ENCODE data around the gene TMEM151A.
A peak's percentile ranks its signal among the peaks of the same experiment; 100 is the strongest.
"Not testable (repeated sequence)": the region's sequence is repeated elsewhere in the genome, so short reads cannot be mapped to it uniquely, and the experiment has no call there.

The TMEM151A gene

GRCh38 chr11:66291706-66292542 is at the start of gene TMEM151A:
TMEM151A (plus strand) TSS chr11:66291894; CDS start chr11:66292014, 120 bp downstream.
- DNase-seq (ENCODE audit: low spot score) = no peak

GRCh38 chr11:66242095-66242765 is 49.5 kb upstream of the TMEM151A start:
- peak; percentile 91 for DNase-seq (ENCODE audit: low spot score)

GRCh38 chr11:66243782-66244535 is 47.7 kb upstream of the TMEM151A start:
- no peak for DNase-seq (ENCODE audit: low spot score)

GRCh38 chr11:66247295-66247694 is 44.4 kb upstream of the TMEM151A start:
- DNase-seq (ENCODE audit: low spot score) = no peak

GRCh38 chr11:66247801-66248200 is 43.9 kb upstream of the TMEM151A start:
- DNase-seq (ENCODE audit: low spot score) = no peak

DNA sequence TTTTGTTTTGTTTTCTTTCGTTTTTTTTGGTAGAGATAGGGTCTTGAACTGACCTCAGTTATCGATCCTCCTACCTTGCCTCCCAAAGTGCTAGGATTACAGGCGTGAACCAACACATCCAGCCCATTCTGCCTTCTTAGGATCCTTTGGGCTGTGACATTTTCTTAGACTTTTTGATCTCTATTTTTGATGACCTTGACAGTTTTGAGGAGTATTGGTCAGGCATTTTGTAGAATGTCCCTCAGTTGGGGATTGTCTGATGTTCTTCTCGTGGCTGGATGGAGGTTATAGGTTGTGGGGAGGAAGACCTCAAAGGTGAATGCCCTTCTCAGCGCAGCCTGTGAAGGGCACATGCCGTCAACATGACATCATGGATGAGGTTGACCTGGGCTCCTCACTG is 42.8 kb upstream of the TMEM151A start:
- DNase-seq (ENCODE audit: low spot score) = no peak

- peak; percentile 71 for DNase-seq (ENCODE audit: low spot score)
Observed at GRCh38 chr11:66251809-66252208, 39.9 kb upstream of the TMEM151A start.

DNA sequence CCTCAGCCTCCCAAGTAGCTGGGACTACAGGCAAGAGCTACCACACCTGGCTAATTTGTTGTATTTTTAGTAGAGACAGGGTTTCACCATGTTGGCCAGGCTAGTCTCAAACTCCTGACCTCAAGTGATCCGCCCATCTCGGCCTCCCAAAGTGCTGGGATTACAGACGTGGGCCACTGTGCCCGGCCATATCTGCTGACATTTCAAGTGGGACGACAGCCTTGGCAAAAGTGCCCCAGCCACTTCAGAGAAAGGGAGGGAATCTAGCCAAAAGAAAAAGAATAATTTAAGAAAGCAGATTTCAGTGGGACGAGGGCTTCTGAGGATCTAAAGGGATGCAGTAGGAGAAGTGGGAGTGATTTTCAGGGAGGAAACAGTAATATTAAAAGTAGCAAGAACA is 38.6 kb upstream of the TMEM151A start:
- DNase-seq (ENCODE audit: low spot score) = not testable (repeated sequence)

DNA sequence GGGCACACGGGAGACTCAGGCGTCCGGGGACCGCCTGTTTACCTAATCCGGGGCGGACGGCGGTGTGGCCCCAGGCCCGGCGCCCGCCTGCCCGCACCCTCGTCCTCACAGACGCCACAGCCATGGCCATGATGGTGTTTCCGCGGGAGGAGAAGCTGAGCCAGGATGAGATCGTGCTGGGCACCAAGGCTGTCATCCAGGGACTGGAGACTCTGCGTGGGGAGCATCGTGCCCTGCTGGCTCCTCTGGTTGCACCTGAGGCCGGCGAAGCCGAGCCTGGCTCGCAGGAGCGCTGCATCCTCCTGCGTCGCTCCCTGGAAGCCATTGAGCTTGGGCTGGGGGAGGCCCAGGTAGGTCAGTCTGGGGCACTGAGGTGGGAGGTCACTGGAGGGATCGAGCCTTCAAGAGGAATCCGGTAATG is 33.2 kb upstream of the TMEM151A start:
- DNase-seq (ENCODE audit: low spot score) = no peak

DNA sequence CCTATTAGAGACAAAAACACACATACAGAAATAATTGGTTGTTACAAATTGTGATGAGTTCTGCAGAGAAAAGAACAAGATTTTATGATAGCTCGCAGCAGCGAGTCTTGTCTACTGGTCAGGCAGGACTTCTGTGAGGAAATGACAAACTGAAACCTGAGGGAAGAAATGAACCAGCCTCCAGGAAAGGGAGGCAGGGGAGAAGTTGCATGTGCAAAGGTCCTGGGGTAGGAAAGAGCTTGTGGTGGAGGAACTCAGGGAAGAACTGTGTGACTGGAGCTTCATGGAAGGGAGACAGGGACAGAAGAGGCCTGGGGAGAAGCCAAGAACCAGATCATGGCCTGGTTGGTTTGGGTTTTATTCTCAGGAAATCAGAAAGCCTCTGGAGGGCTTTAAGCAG is 32.5 kb upstream of the TMEM151A start:
- DNase-seq (ENCODE audit: low spot score) = no peak

GRCh38 chr11:66259956-66260355 is 31.7 kb upstream of the TMEM151A start:
- no peak for DNase-seq (ENCODE audit: low spot score)

DNA sequence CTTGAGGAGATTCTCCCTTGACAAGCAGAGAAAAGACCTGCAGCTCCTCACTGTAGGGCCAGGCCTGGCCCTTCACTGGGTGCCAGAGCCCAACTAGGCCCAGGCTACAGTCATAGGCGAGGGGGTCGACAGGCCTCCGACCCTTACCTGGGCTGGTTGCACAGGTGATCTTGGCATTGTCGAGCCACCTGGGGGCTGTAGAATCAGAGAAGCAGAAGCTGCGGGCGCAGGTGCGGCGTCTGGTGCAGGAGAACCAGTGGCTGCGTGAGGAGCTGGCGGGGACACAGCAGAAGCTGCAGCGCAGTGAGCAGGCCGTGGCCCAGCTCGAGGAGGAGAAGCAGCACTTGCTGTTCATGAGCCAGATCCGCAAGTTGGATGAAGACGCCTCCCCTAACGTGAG is 30.1 kb upstream of the TMEM151A start:
- no peak for DNase-seq (ENCODE audit: low spot score)

- no peak for DNase-seq (ENCODE audit: low spot score)
Observed at GRCh38 chr11:66262191-66262590, 29.5 kb upstream of the TMEM151A start.

DNA sequence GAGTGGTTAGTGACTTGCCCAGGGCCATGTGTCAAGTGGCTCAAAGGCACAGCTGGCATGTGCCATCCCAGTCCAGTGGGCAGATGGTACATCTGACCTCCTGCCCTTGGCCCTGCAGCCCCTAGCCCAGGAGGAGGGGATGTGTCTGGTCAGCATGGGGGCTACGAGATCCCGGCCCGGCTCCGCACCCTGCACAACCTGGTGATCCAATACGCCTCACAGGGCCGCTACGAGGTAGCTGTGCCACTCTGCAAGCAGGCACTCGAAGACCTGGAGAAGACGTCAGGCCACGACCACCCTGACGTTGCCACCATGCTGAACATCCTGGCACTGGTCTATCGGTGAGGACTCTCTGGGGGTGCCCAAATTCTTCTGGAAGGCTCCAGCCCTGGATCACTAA is 29.0 kb upstream of the TMEM151A start:
- no peak for DNase-seq (ENCODE audit: low spot score)

DNA sequence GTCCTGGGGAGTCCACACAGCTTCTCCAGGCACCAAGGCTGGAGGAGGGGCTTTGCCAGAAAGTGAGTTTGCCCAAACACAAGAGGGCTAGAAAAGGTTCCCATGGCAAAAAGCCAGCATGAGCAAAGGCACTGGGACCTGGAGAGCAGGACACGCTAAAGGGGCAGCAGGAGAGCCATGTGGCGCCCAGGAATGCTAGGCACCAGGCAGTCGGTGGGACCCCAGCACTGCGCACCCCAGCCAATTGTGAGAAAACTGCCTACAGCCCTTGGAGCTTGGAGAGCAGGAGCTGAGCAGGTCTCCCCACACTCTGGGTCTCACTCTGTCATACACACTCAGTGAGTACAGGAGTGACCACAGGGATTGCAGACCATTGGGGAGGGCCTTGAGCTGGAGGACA is 28.5 kb upstream of the TMEM151A start:
- DNase-seq (ENCODE audit: low spot score) = no peak

- no peak for DNase-seq (ENCODE audit: low spot score)
Observed at GRCh38 chr11:66263785-66264184, 27.9 kb upstream of the TMEM151A start.

- no peak for DNase-seq (ENCODE audit: low spot score)
Observed at GRCh38 chr11:66264383-66264782, 27.3 kb upstream of the TMEM151A start.

GRCh38 chr11:66264914-66265313 is 26.8 kb upstream of the TMEM151A start:
- DNase-seq (ENCODE audit: low spot score) = no peak

GRCh38 chr11:66265531-66266377 is 25.9 kb upstream of the TMEM151A start:
- DNase-seq (ENCODE audit: low spot score) = no peak

DNA sequence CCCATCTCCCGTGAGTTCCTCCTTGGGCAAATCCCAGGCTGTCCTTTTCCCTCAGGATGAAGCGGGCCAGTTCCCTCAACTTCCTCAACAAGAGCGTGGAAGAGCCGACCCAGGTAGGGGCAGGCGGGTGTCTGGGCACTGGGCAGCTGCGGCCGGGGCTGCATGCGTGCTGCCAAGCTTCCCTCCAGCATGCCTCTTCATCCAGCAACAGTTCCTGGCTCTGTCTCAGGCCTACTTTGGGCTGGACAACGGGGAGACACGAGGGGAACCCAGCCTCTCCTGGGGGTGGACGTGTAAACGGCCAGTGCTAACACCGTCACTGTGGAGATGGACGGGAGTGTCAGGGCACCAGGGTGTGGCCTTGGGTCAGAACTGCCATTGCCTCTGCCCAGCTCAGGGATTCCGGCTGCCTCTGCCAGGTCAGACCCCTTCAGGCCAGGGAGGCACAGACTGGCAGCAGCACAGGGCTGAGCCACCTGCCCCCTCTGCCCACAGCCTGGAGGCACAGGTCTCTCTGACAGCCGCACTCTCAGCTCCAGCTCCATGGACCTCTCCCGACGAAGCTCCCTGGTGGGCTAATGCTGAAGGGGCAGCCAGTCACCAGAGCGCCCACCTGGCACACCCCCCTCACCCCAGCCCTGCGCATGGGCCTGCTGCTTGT is 25.2 kb upstream of the TMEM151A start:
- no peak for DNase-seq (ENCODE audit: low spot score)

GRCh38 chr11:66267039-66267378 is 24.7 kb upstream of the TMEM151A start:
- DNase-seq (ENCODE audit: low spot score) = no peak

Data from cerebellar cortex (tissue), 1 donor.